Measurements from ENCODE around the gene LAMB4.

The LAMB4 gene

DNA sequence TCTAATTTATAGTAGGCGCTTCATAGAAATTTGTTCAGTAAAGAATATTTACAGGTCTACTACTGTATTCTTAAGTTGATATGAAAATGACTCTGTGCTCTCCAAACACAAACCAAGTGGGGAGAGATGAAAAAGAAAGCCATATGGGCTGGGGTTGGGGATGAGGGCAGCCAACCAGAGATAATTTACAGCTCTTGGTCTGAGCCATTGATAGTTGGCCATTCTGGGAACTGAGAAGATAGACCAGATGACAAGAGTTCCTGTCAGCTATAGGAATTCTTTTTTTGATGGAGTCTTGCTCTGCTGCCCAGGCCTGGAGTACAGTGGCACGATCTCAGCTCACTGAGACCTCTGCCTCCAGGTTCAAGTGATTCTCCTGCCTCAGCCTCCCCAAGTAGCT is 57.4 kb downstream of the LAMB4 start:
- CTCF ChIA-PET: no interaction called here
- H3K36me3 ChIP-seq (ENCODE audit: control insufficient read depth in 4 of 4, insufficient read depth in 4 of 4, low read length in 3 of 4): no peaks in the 10 kb centered on the region

DNA sequence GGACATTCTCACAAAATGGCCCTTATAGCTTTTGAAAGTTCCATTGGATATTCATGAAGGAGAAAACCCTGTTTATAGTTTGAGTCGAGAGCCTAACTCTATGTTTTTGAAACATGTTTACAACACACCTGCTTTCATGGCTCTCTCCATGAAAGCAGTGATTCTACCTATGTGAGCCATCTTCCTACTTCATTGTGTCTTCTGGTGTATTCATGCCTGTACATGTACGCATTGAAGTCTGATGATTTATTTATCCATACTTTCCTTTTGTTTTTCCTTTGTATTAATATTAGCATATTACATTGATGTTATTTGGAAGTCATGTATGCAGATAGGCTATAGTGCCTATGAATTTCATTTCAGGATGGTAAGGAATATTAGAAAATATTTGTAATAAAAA is 58.0 kb downstream of the LAMB4 start:
- WGBS (ENCODE audit: insufficient coverage): 89% methylated on average over 1 of the region's 2 CpGs
- H3K4me1 ChIP-seq (ENCODE audit: control extremely low read depth in 1 of 4, control insufficient read depth in 4 of 4, insufficient read depth in 4 of 4, low read length in 3 of 4): no peaks in the 10 kb centered on the region
- no peak overlapping the region for H3K27ac ChIP-seq (ENCODE audit: insufficient read depth in 1 of 2, low read depth in 1 of 2, low read length in 2 of 2, poor library complexity in 1 of 2, severe bottlenecking in 2 of 2)
- H3K4me3 ChIP-seq (ENCODE audit: control insufficient read depth in 1 of 7, extremely low read depth in 1 of 7, insufficient read depth in 4 of 7, low read depth in 2 of 7, low read length in 6 of 7): no peak overlapping the region
- no peaks in the 10 kb centered on the region for H3K36me3 ChIP-seq (ENCODE audit: control insufficient read depth in 4 of 4, insufficient read depth in 4 of 4, low read length in 3 of 4)
- H3K27me3 ChIP-seq (replicated peaks in 2 of 5; ENCODE audit: control insufficient read depth in 4 of 5, insufficient read depth in 5 of 5, low read length in 4 of 5): no peaks in the 10 kb centered on the region
- no peaks in the 10 kb centered on the region for H3K9me3 ChIP-seq (ENCODE audit: control extremely low read depth in 1 of 5, control insufficient read depth in 4 of 5, insufficient read depth in 2 of 5, low read depth in 1 of 5, low read length in 4 of 5)
- ChIA-PET CTCF (no interaction called here), POLR2A (no interaction called here)
- DNase-seq: no peak

More for the DNA sequence above, 57.4 kb downstream of the LAMB4 start:
- Histone ChIP-seq H3K27ac (ENCODE audit: insufficient read depth in 1 of 2, low read depth in 1 of 2, low read length in 2 of 2, poor library complexity in 1 of 2, severe bottlenecking in 2 of 2) (no peak overlapping the region), H3K27me3 (replicated peaks in 2 of 5; ENCODE audit: control insufficient read depth in 4 of 5, insufficient read depth in 5 of 5, low read length in 4 of 5) (no peaks in the 10 kb centered on the region), H3K4me3 (ENCODE audit: control insufficient read depth in 1 of 7, extremely low read depth in 1 of 7, insufficient read depth in 4 of 7, low read depth in 2 of 7, low read length in 6 of 7) (no peak overlapping the region), H3K4me1 (ENCODE audit: control extremely low read depth in 1 of 4, control insufficient read depth in 4 of 4, insufficient read depth in 4 of 4, low read length in 3 of 4) (no peaks in the 10 kb centered on the region), H3K9me3 (ENCODE audit: control extremely low read depth in 1 of 5, control insufficient read depth in 4 of 5, insufficient read depth in 2 of 5, low read depth in 1 of 5, low read length in 4 of 5) (no peaks in the 10 kb centered on the region)
- 100% methylated on average over 1 of the region's 2 CpGs for WGBS (ENCODE audit: insufficient coverage)
- no peak for DNase-seq
- POLR2A ChIA-PET: no interaction called here

DNA sequence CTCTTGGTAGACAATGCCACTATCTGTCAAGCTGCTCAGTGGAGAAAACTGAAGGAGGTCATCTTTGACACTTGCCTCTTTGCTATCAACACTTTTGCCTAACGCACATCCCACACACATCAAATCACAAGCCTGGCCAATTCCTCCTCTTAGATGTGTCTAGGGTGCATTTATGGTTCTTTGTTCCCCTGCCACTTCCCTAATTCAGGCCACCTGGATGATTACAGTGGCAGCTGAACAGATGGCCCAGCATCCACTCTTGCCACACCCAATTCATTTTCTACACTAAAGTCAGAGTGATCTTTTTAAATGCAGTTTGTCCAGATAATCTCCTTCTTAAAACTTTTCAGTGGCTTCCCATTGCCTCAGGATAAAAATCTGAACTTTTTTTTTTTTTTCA is 58.6 kb downstream of the LAMB4 start:
- H3K4me3 ChIP-seq (ENCODE audit: control insufficient read depth in 1 of 7, extremely low read depth in 1 of 7, insufficient read depth in 4 of 7, low read depth in 2 of 7, low read length in 6 of 7): no peak overlapping the region
- H3K27me3 ChIP-seq (replicated peaks in 2 of 5; ENCODE audit: control insufficient read depth in 4 of 5, insufficient read depth in 5 of 5, low read length in 4 of 5): no peaks in the 10 kb centered on the region
- H3K36me3 ChIP-seq (ENCODE audit: control insufficient read depth in 4 of 4, insufficient read depth in 4 of 4, low read length in 3 of 4): no peaks in the 10 kb centered on the region
- no peaks in the 10 kb centered on the region for H3K9me3 ChIP-seq (ENCODE audit: control extremely low read depth in 1 of 5, control insufficient read depth in 4 of 5, insufficient read depth in 2 of 5, low read depth in 1 of 5, low read length in 4 of 5)
- whole genome bisulfite sequencing (ENCODE audit: insufficient coverage): no CpG with 5 or more reads among the region's 1 CpG
- no peaks in the 10 kb centered on the region for H3K4me1 ChIP-seq (ENCODE audit: control extremely low read depth in 1 of 4, control insufficient read depth in 4 of 4, insufficient read depth in 4 of 4, low read length in 3 of 4)
- H3K27ac ChIP-seq (ENCODE audit: insufficient read depth in 1 of 2, low read depth in 1 of 2, low read length in 2 of 2, poor library complexity in 1 of 2, severe bottlenecking in 2 of 2): no peak overlapping the region
- CTCF ChIA-PET: interaction anchor here (0.6 to 1.0 kb wide), 2 partner anchors 74 to 112 kb away, joined by 4 to 5 read pairs; no protein-coding TSS in a partner anchor
- peak in 2 of 3 donors; percentile 3 to 28 for DNase-seq
- POLR2A ChIA-PET: no interaction called here

DNA sequence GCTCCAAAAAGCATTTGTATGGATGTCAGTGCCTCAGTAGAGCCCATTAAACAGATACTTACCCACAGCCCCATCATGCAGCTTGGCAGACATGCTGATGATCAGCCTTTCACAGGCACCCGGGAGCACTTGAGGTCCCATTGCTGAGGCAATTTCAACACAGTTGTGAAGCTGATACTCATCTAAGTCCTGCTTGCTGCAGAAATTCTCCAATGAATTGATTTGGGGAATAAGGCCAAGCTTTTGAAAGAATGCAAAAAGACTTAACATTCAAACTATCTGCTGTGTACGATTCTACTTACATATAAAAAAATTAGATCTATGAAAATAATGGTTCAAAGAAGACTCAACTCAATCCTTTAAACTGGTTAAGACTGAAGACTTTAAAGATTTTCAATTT is 60.5 kb downstream of the LAMB4 start:
- ChIA-PET POLR2A (no interaction called here), CTCF (no interaction called here)
- 100% methylated on average over 1 of the region's 2 CpGs for WGBS (ENCODE audit: insufficient coverage)

DNA sequence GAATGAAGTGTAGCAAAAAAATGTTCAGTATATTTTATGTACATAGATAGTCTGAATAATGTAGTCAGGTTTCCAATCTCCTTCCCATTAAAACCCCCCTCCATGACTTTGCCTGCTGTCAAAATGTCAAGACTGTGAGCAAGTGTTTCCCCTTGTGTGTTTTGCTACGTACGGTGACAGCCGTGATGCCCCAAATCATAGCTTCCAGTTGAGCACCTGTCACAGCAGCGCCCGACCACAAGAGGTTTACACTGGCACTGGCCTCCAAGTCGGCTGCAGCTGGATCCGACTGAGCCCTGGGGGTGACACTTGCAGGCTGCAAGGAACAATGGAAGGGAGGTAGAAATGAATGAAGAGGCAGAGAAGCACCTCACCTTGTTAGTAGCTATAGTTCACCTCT is 62.3 kb downstream of the LAMB4 start:
- Histone ChIP-seq H3K9me3 (ENCODE audit: control extremely low read depth in 1 of 5, control insufficient read depth in 4 of 5, insufficient read depth in 2 of 5, low read depth in 1 of 5, low read length in 4 of 5) (no peaks in the 10 kb centered on the region), H3K27me3 (replicated peaks in 2 of 5; ENCODE audit: control insufficient read depth in 4 of 5, insufficient read depth in 5 of 5, low read length in 4 of 5) (no peaks in the 10 kb centered on the region), H3K4me1 (ENCODE audit: control extremely low read depth in 1 of 4, control insufficient read depth in 4 of 4, insufficient read depth in 4 of 4, low read length in 3 of 4) (no peaks in the 10 kb centered on the region), H3K4me3 (ENCODE audit: control insufficient read depth in 1 of 7, extremely low read depth in 1 of 7, insufficient read depth in 4 of 7, low read depth in 2 of 7, low read length in 6 of 7) (no peak overlapping the region), H3K36me3 (ENCODE audit: control insufficient read depth in 4 of 4, insufficient read depth in 4 of 4, low read length in 3 of 4) (no peaks in the 10 kb centered on the region), H3K27ac (ENCODE audit: insufficient read depth in 1 of 2, low read depth in 1 of 2, low read length in 2 of 2, poor library complexity in 1 of 2, severe bottlenecking in 2 of 2) (no peak overlapping the region)
- WGBS (ENCODE audit: insufficient coverage): 86% methylated on average over 6 of the region's 7 CpGs
- CTCF ChIA-PET: interaction anchor here (1.0 kb wide), 1 partner anchor 13 kb away, joined by 3 read pairs; no protein-coding TSS in a partner anchor
- POLR2A ChIA-PET: no interaction called here
- DNase-seq: no peak

More for the DNA sequence above, 60.5 kb downstream of the LAMB4 start:
- no peaks in the 10 kb centered on the region for H3K9me3 ChIP-seq (ENCODE audit: control extremely low read depth in 1 of 5, control insufficient read depth in 4 of 5, insufficient read depth in 2 of 5, low read depth in 1 of 5, low read length in 4 of 5)
- H3K27ac ChIP-seq (ENCODE audit: insufficient read depth in 1 of 2, low read depth in 1 of 2, low read length in 2 of 2, poor library complexity in 1 of 2, severe bottlenecking in 2 of 2): no peak overlapping the region
- H3K36me3 ChIP-seq (ENCODE audit: control insufficient read depth in 4 of 4, insufficient read depth in 4 of 4, low read length in 3 of 4): no peaks in the 10 kb centered on the region
- H3K4me1 ChIP-seq (ENCODE audit: control extremely low read depth in 1 of 4, control insufficient read depth in 4 of 4, insufficient read depth in 4 of 4, low read length in 3 of 4): no peaks in the 10 kb centered on the region
- no peak overlapping the region for H3K4me3 ChIP-seq (ENCODE audit: control insufficient read depth in 1 of 7, extremely low read depth in 1 of 7, insufficient read depth in 4 of 7, low read depth in 2 of 7, low read length in 6 of 7)
- H3K27me3 ChIP-seq (replicated peaks in 2 of 5; ENCODE audit: control insufficient read depth in 4 of 5, insufficient read depth in 5 of 5, low read length in 4 of 5): no peaks in the 10 kb centered on the region
- no peak for DNase-seq

DNA sequence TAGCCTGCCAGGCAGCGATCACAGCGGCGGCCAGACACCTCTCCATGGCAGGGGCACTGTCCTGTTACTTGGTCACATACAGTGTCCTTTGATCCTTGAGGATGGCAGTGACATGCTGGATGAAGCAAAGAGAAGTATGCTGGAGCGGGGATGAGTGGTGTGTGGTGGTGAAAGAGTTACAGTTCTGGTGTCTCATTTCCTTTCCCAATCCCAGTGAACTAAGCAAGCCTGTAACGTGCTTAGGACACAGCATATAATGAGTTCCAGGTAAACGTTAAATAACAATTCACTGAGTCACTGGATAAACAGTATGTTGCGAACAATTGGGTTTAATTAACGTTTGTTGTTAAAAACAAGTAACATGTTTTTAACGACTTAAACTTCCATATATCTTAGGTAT is 63.7 kb downstream of the LAMB4 start:
- POLR2A ChIA-PET: no interaction called here
- CTCF ChIA-PET: no interaction called here
- DNase-seq: no peak
- Histone ChIP-seq H3K27me3 (replicated peaks in 2 of 5; ENCODE audit: control insufficient read depth in 4 of 5, insufficient read depth in 5 of 5, low read length in 4 of 5) (no peaks in the 10 kb centered on the region), H3K36me3 (ENCODE audit: control insufficient read depth in 4 of 4, insufficient read depth in 4 of 4, low read length in 3 of 4) (no peaks in the 10 kb centered on the region), H3K27ac (ENCODE audit: insufficient read depth in 1 of 2, low read depth in 1 of 2, low read length in 2 of 2, poor library complexity in 1 of 2, severe bottlenecking in 2 of 2) (no peak overlapping the region), H3K9me3 (ENCODE audit: control extremely low read depth in 1 of 5, control insufficient read depth in 4 of 5, insufficient read depth in 2 of 5, low read depth in 1 of 5, low read length in 4 of 5) (no peaks in the 10 kb centered on the region), H3K4me1 (ENCODE audit: control extremely low read depth in 1 of 4, control insufficient read depth in 4 of 4, insufficient read depth in 4 of 4, low read length in 3 of 4) (no peaks in the 10 kb centered on the region), H3K4me3 (ENCODE audit: control insufficient read depth in 1 of 7, extremely low read depth in 1 of 7, insufficient read depth in 4 of 7, low read depth in 2 of 7, low read length in 6 of 7) (no peak overlapping the region)
- 91% methylated on average over 5 of the region's 9 CpGs for WGBS (ENCODE audit: insufficient coverage)

DNA sequence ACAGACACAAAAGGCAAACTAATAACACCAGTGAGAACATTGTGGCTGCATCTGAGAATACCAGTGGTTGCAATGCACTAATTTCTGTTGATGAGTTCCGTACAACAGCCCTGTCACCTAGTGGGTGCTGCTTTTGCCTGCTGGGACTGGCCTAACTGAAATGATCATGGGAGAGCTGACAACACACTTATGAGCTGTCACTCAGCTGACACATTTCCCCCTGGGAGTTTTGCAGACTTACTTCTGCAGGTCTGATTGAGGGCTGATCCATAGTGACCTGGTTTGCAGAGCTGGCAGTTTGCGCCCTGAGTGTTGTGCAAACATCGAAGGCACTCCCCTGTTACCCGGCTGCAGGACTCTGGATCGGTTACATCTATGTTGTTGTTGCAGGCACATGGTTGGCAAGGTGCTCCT is 66.6 kb downstream of the LAMB4 start:
- Histone ChIP-seq H3K9me3 (ENCODE audit: control extremely low read depth in 1 of 5, control insufficient read depth in 4 of 5, insufficient read depth in 2 of 5, low read depth in 1 of 5, low read length in 4 of 5) (no peaks in the 10 kb centered on the region), H3K4me3 (ENCODE audit: control insufficient read depth in 1 of 7, extremely low read depth in 1 of 7, insufficient read depth in 4 of 7, low read depth in 2 of 7, low read length in 6 of 7) (no peak overlapping the region), H3K36me3 (ENCODE audit: control insufficient read depth in 4 of 4, insufficient read depth in 4 of 4, low read length in 3 of 4) (no peaks in the 10 kb centered on the region), H3K4me1 (ENCODE audit: control extremely low read depth in 1 of 4, control insufficient read depth in 4 of 4, insufficient read depth in 4 of 4, low read length in 3 of 4) (no peaks in the 10 kb centered on the region), H3K27ac (ENCODE audit: insufficient read depth in 1 of 2, low read depth in 1 of 2, low read length in 2 of 2, poor library complexity in 1 of 2, severe bottlenecking in 2 of 2) (no peak overlapping the region), H3K27me3 (replicated peaks in 2 of 5; ENCODE audit: control insufficient read depth in 4 of 5, insufficient read depth in 5 of 5, low read length in 4 of 5) (peaks cover 0 to 1% (median 0%) of the 10 kb centered on the region in 5 experiments)
- DNase-seq: no peak
- 98% methylated on average over 5 of the region's 5 CpGs for WGBS (ENCODE audit: insufficient coverage)
- ChIA-PET CTCF (no interaction called here), POLR2A (no interaction called here)

Data from common myeloid progenitor, CD34-positive (primary cell).